GM12878 (cell line): ENCODE measurements around the gene NCBP2L. TPM values are rescaled to one million over a fixed set of nuclear protein-coding genes. Genes with fewer than 3 reads are reported as not detected.

Source experiments
- ATAC-seq: fragments of 200-7000 bp; cut with Tn5 transposase; 3 replicates; pipeline ENCODE4 v1.9.1; 2020; ENCODE audit warnings: mild to moderate bottlenecking, moderate library complexity
- BruUV-seq: library from RNA; stranded (reverse); fragments of 400-500 nt; replicated peaks from 2 replicates; lab custom pipeline; 2021; lab: Mats Ljungman, UMichigan
- CTCF ChIA-PET: fragments of 300-600 bp; sonication (Branson Sonifier 250); formaldehyde crosslinking; extraction: SDS; loops from one replicate; lab custom pipeline; 2021; ENCODE audit warnings: inconsistent platforms; lab: Yijun Ruan, JAX
- POLR2A ChIA-PET: fragments of 350-600 bp; formaldehyde crosslinking; extraction: SDS; loops from one replicate; lab custom pipeline; 2021; ENCODE audit warnings: inconsistent platforms; lab: Charles Lee
- RAD21 ChIA-PET: fragments of 300-600 bp; sonication (Branson Sonifier 250); formaldehyde crosslinking; loops from one replicate; lab custom pipeline; 2023; ENCODE audit warnings: antibody characterized with exemption; ENCODE audit not compliant: unreplicated experiment; lab: Charles Lee
- SMC1A ChIA-PET: fragments of 300-600 bp; sonication (Branson Sonifier 250); formaldehyde crosslinking; loops from one replicate; lab custom pipeline; 2023; ENCODE audit not compliant: unreplicated experiment, uncharacterized antibody; lab: Charles Lee
- DNase-seq: peaks from one replicate; pipeline ENCODE4 v3.0.0-alpha.2; 2011; ENCODE audit warnings: low read depth, low spot score
- FAIRE-seq: peaks from 3 replicates; lab custom pipeline; 2011; peaks lifted over from hg19 to GRCh38; lab: Jason Lieb, UNC
- H2AFZ ChIP-seq: 2 replicates; pipeline ENCODE4 v1.6.0; 2011; ENCODE audit warnings: low read depth, low read length, control low read depth; ENCODE audit not compliant: control insufficient read depth
- H3K27ac ChIP-seq: 2 replicates; pipeline ENCODE4 v1.5.1; 2011; ENCODE audit warnings: control low read depth; ENCODE audit not compliant: control insufficient read depth, insufficient read depth
- H3K27me3 ChIP-seq, 2 experiments: replicated peaks in 1 of 2; 2 replicates each; pipeline versions ENCODE4 v1.6.0 to v1.6.1; 2011; ENCODE audit warnings: low read length in 1 of 2; ENCODE audit not compliant: control insufficient read depth in 2 of 2, insufficient read depth in 2 of 2
- H3K36me3 ChIP-seq, 2 experiments: 2 replicates each; pipeline ENCODE4 v1.5.1; 2011; ENCODE audit warnings: low read length in 1 of 2; ENCODE audit not compliant: control insufficient read depth in 2 of 2, insufficient read depth in 2 of 2
- H3K4me1 ChIP-seq: 2 replicates; pipeline ENCODE4 v1.6.1; 2011; ENCODE audit warnings: mild to moderate bottlenecking, low read length, moderate library complexity, mixed read lengths; ENCODE audit not compliant: control insufficient read depth, insufficient read depth
- H3K4me2 ChIP-seq: 2 replicates; pipeline ENCODE4 v1.6.0; 2011; ENCODE audit warnings: control low read depth; ENCODE audit not compliant: control insufficient read depth, insufficient read depth
- H3K4me3 ChIP-seq: fragments of 200-600 bp; sonication (generic); 2 replicates; pipeline ENCODE4 v1.5.1; 2016
- H3K79me2 ChIP-seq: 2 replicates; pipeline ENCODE4 v1.6.0; 2011; ENCODE audit warnings: low read length; ENCODE audit not compliant: control insufficient read depth, insufficient read depth
- H3K9ac ChIP-seq: 2 replicates; pipeline ENCODE4 v1.8.0; 2011; ENCODE audit warnings: low read length, control low read depth, mixed read lengths; ENCODE audit not compliant: control insufficient read depth, insufficient read depth
- H3K9me3 ChIP-seq: replicated peaks from 3 replicates; pipeline ENCODE4 v1.5.1; 2011; ENCODE audit warnings: mild to moderate bottlenecking, low read length; ENCODE audit not compliant: control insufficient read depth, insufficient read depth
- H4K20me1 ChIP-seq: 2 replicates; pipeline ENCODE4 v1.6.0; 2011; ENCODE audit not compliant: control insufficient read depth, insufficient read depth
- BACH1 ChIP-seq: fragments of 450-650 bp; IDR thresholded peaks from 2 replicates; pipeline ENCODE4 v1.6.1; 2017; ENCODE audit warnings: mild to moderate bottlenecking, borderline replicate concordance
- BMI1 ChIP-seq: fragments of 450-650 bp; IDR thresholded peaks from 2 replicates; pipeline ENCODE4 v1.6.1; 2016; ENCODE audit warnings: mild to moderate bottlenecking, moderate library complexity, borderline replicate concordance
- CREM ChIP-seq: IDR thresholded peaks from 2 replicates; pipeline ENCODE4 v1.6.1; 2014; ENCODE audit warnings: antibody characterized with exemption, low read depth
- GABPA ChIP-seq: IDR thresholded peaks from 2 replicates; pipeline ENCODE4 v1.6.1; 2014; ENCODE audit warnings: antibody characterized with exemption, low read depth, mild to moderate bottlenecking, inconsistent platforms
- JUND ChIP-seq: IDR thresholded peaks from 2 replicates; pipeline ENCODE4 v1.6.1; 2012; ENCODE audit warnings: low read depth, mild to moderate bottlenecking, low read length, improper control_type of control experiment, moderate library complexity
- MTA3 ChIP-seq: IDR thresholded peaks from 2 replicates; pipeline ENCODE4 v1.6.1; 2012; ENCODE audit warnings: low read length, inconsistent platforms, borderline replicate concordance
- RAD21 ChIP-seq: IDR thresholded peaks from 2 replicates; pipeline ENCODE4 v1.6.1; 2011; ENCODE audit warnings: mild to moderate bottlenecking, low read depth, low read length, moderate library complexity; ENCODE audit not compliant: insufficient read depth
- SP1 ChIP-seq: IDR thresholded peaks from one replicate; pipeline ENCODE4 v1.6.1; 2011; ENCODE audit warnings: low read depth, low read length
- SPI1 ChIP-seq: IDR thresholded peaks from 2 replicates; pipeline ENCODE4 v1.6.1; 2011; ENCODE audit warnings: low read depth, mild to moderate bottlenecking, low read length, moderate library complexity, borderline replicate concordance; ENCODE audit not compliant: insufficient read depth
- TCF7 ChIP-seq: IDR thresholded peaks from 2 replicates; pipeline ENCODE4 v1.6.1; 2014; ENCODE audit warnings: antibody characterized with exemption, borderline replicate concordance
- WGBS: methylation state at CpG from one replicate; pipeline ENCODE4 v1.1.6; 2016; ENCODE audit warnings: low lambda C conversion rate; ENCODE audit not compliant: insufficient replicate concordance, insufficient coverage; ENCODE audit errors: missing lambda C conversion rate; 5-methylcytosine and 5-hydroxymethylcytosine counted together
- in situ Hi-C: fragments of 300-500 bp; cut with MboI; formaldehyde crosslinking; loops from 9 replicates; pipeline ENCODE4 v1.14.3; 2018; ENCODE audit warnings: mixed read lengths
- intact Hi-C: fragments of 100-400 bp; cut with micrococcal nuclease; formaldehyde crosslinking; loops from one replicate; pipeline ENCODE4 v1.14.2; 2022; ENCODE audit not compliant: unreplicated experiment
- polyA plus RNA-seq, 11 experiments: library from polyadenylated mRNA; depleted of rRNA in 4 of 11; unstranded in 6 of 11; stranded (reverse) in 5 of 11; fragments of >200 nt; fragmentation: Nextera tagmentation in 4 of 11; fragmentation: Illumina TruSeq in 1 of 11; extraction: Ambion mirVana in 4 of 11; extraction: Trizol in 1 of 11; gene quantifications; 1 replicate in 1 of 11; 2 replicates in 10 of 11; pipeline versions ENCODE4 v1.2.1 to v1.2.3, GENCODE V29; 2011 to 2016; ENCODE audit warnings: inconsistent platforms in 2 of 11, missing spikeins in 2 of 11, low read depth in 1 of 11
- total RNA-seq, 4 experiments: library from RNA; depleted of rRNA in 3 of 4; stranded (reverse); fragments of >200 nt in 3 of 4; fragmentation: Illumina TruSeq in 1 of 4; extraction: Trizol in 1 of 4; gene quantifications; 2 replicates each; pipeline versions ENCODE4 v1.2.1 to v1.2.3, GENCODE V29; 2013 to 2021
- TF ChIP-seq, protein P1 (sequence below): IDR thresholded peaks from 2 replicates; pipeline ENCODE4 v1.6.1; 2012; ENCODE audit warnings: mild to moderate bottlenecking, low read depth, low read length
- TF ChIP-seq, protein P2 (sequence below): IDR thresholded peaks from 2 replicates; pipeline ENCODE4 v1.6.1; 2012; ENCODE audit warnings: low read depth, low read length, improper control_type of control experiment
- TF ChIP-seq, protein P3 (sequence below): fragments of 450-650 bp; IDR thresholded peaks from 2 replicates; pipeline ENCODE4 v1.6.1; 2017; ENCODE audit warnings: low read depth, mild to moderate bottlenecking, moderate library complexity
- TF ChIP-seq, protein P4 (sequence below): IDR thresholded peaks from 2 replicates; pipeline ENCODE4 v1.6.1; 2011; ENCODE audit warnings: borderline replicate concordance, low read depth, mild to moderate bottlenecking, moderate library complexity, mixed read lengths, low read length; ENCODE audit not compliant: insufficient read depth; ENCODE audit errors: extremely low read length

NCBP2L gene
- total and polyA plus RNA-seq, 10 of the 15 experiments (the other 5 are each of a cell fraction or from before 2014, with no cell fraction given) = not detected

DNA sequence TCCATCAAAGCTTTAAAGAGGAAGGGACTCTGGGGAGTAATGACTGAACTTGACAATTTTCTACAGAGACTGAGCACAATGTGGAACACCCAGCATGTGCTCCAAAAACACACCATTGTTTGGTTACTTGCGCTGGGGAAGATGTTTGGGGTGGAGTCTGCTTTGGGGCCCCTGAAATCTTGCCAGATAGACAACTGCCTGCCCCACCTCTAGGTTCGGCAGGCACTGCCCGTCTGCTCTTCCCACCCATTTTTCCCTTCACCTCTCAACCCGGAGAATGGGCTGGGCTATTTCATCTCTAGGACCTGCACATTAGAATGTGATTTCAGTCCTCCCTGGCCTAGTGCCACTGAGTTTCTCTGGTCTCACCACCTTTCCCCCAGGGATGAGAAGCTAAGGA is 43.8 kb upstream of the NCBP2L start:
- no peaks in the 10 kb centered on the region for H4K20me1 ChIP-seq
- H3K4me2 ChIP-seq = no peak overlapping the region
- H3K79me2 ChIP-seq = no peaks in the 10 kb centered on the region
- SMC1A ChIA-PET = interaction anchor here (1.1 kb wide), 1 partner anchor 61 kb away, joined by 3 read pairs; no protein-coding TSS in a partner anchor
- no peaks in the 10 kb centered on the region for H3K27me3 ChIP-seq
- intact Hi-C loops = no loop called here
- no peaks in the 10 kb centered on the region for H3K36me3 ChIP-seq
- H3K4me3 ChIP-seq = no peak overlapping the region
- no peak for ATAC-seq
- H3K27ac ChIP-seq = no peak overlapping the region
- H3K4me1 ChIP-seq = no peaks in the 10 kb centered on the region
- in situ Hi-C loops = no loop called here
- no peak overlapping the region for H2AFZ ChIP-seq
- DNase-seq = no peak
- RAD21 ChIA-PET = no interaction called here
- POLR2A ChIA-PET = no interaction called here
- no TSS peak for BruUV-seq
- FAIRE-seq = no peak
- CTCF ChIA-PET = interaction anchor here (1.5 to 2.1 kb wide), 2 partner anchors 61 to 74 kb away, joined by 4 to 5 read pairs; no protein-coding TSS in a partner anchor
- WGBS = 41% methylated on average over 4 of the region's 4 CpGs
- H3K9ac ChIP-seq = no peak overlapping the region
- no peaks in the 10 kb centered on the region for H3K9me3 ChIP-seq
- TF ChIP-seq, protein P1, sequence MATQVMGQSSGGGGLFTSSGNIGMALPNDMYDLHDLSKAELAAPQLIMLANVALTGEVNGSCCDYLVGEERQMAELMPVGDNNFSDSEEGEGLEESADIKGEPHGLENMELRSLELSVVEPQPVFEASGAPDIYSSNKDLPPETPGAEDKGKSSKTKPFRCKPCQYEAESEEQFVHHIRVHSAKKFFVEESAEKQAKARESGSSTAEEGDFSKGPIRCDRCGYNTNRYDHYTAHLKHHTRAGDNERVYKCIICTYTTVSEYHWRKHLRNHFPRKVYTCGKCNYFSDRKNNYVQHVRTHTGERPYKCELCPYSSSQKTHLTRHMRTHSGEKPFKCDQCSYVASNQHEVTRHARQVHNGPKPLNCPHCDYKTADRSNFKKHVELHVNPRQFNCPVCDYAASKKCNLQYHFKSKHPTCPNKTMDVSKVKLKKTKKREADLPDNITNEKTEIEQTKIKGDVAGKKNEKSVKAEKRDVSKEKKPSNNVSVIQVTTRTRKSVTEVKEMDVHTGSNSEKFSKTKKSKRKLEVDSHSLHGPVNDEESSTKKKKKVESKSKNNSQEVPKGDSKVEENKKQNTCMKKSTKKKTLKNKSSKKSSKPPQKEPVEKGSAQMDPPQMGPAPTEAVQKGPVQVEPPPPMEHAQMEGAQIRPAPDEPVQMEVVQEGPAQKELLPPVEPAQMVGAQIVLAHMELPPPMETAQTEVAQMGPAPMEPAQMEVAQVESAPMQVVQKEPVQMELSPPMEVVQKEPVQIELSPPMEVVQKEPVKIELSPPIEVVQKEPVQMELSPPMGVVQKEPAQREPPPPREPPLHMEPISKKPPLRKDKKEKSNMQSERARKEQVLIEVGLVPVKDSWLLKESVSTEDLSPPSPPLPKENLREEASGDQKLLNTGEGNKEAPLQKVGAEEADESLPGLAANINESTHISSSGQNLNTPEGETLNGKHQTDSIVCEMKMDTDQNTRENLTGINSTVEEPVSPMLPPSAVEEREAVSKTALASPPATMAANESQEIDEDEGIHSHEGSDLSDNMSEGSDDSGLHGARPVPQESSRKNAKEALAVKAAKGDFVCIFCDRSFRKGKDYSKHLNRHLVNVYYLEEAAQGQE = no peak
- TF ChIP-seq, protein P2, sequence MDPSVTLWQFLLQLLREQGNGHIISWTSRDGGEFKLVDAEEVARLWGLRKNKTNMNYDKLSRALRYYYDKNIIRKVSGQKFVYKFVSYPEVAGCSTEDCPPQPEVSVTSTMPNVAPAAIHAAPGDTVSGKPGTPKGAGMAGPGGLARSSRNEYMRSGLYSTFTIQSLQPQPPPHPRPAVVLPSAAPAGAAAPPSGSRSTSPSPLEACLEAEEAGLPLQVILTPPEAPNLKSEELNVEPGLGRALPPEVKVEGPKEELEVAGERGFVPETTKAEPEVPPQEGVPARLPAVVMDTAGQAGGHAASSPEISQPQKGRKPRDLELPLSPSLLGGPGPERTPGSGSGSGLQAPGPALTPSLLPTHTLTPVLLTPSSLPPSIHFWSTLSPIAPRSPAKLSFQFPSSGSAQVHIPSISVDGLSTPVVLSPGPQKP = no peak
- no peak for TF ChIP-seq BACH1
- TF ChIP-seq GABPA = no peak
- TF ChIP-seq RAD21 = no peak
- no peak for TF ChIP-seq MTA3
- TF ChIP-seq, protein P3, sequence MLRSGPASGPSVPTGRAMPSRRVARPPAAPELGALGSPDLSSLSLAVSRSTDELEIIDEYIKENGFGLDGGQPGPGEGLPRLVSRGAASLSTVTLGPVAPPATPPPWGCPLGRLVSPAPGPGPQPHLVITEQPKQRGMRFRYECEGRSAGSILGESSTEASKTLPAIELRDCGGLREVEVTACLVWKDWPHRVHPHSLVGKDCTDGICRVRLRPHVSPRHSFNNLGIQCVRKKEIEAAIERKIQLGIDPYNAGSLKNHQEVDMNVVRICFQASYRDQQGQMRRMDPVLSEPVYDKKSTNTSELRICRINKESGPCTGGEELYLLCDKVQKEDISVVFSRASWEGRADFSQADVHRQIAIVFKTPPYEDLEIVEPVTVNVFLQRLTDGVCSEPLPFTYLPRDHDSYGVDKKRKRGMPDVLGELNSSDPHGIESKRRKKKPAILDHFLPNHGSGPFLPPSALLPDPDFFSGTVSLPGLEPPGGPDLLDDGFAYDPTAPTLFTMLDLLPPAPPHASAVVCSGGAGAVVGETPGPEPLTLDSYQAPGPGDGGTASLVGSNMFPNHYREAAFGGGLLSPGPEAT = no peak
- TF ChIP-seq, protein P4, sequence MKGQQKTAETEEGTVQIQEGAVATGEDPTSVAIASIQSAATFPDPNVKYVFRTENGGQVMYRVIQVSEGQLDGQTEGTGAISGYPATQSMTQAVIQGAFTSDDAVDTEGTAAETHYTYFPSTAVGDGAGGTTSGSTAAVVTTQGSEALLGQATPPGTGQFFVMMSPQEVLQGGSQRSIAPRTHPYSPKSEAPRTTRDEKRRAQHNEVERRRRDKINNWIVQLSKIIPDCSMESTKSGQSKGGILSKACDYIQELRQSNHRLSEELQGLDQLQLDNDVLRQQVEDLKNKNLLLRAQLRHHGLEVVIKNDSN = no peak
- no peak for TF ChIP-seq SPI1
- no peak for TF ChIP-seq BMI1
- no peak for TF ChIP-seq JUND
- no peak for TF ChIP-seq TCF7
- TF ChIP-seq CREM = no peak
- TF ChIP-seq SP1 = no peak
